ENCODE measurements around the gene PRR13. TPM values are rescaled to one million over a fixed set of nuclear protein-coding genes. Genes with fewer than 3 reads are reported as not detected.

The PRR13 gene
- total and polyA plus RNA-seq, 2 donors (not counting 3 experiments of a cell fraction or from before 2014, with no cell fraction given), result 68.9 to 139 TPM

DNA sequence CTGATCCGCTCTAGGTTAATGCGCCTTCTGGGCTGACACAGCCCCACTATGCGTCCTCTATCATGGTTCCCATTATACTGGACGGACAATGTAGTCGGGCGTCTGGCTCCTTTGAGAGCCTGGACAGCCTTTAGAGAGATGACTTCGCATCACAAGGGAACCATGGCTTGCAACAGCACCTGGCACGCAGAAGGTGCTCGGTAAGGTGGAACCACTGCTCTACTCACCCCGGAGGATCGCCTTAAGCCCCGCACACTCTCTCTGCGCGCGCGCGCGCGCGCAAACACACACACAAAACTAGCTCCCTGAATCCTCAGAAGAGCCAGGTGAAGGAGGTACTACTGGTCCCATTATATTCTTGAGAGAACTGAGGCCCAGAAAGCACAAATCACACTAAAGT is 50.7 kb downstream of the PRR13 start:
- H3K79me2 ChIP-seq (ENCODE audit: control insufficient read depth, insufficient read depth, low read length), result no peaks in the 10 kb centered on the region
- POLR2A ChIA-PET, result interaction anchor here (1.2 kb wide), 1 partner anchor 13 kb away, joined by 6 read pairs; no protein-coding TSS in a partner anchor

More for the DNA sequence above, 50.7 kb downstream of the PRR13 start:
- Histone ChIP-seq H2AFZ (ENCODE audit: low read depth, low read length) (peak overlapping the region; percentile 3), H3K9ac (replicated peaks; ENCODE audit: extremely low read depth, insufficient read depth, low read length) (peak overlapping the region; percentile 5), H4K20me1 (replicated peaks; ENCODE audit: control insufficient read depth, extremely low read depth, insufficient read depth, low read length) (no peaks in the 10 kb centered on the region), H3K9me1 (replicated peaks; ENCODE audit: control insufficient read depth, extremely low read depth, insufficient read depth, low read length) (no peaks in the 10 kb centered on the region), H3K27ac (ENCODE audit: insufficient read depth, low read depth, low read length) (no peak overlapping the region), H3K27me3 (ENCODE audit: control insufficient read depth in 2 of 2, insufficient read depth in 2 of 2, low read length in 2 of 2) (no peaks in the 10 kb centered on the region), H3K4me3 (replicated peaks in 1 of 3; ENCODE audit: insufficient read depth in 1 of 3, low read depth in 1 of 3, low read length in 3 of 3) (peak overlapping the region in 2 of 3 experiments; percentile 7 to 61), H3K36me3 (ENCODE audit: control insufficient read depth in 2 of 2, extremely low read depth in 1 of 2, insufficient read depth in 2 of 2, low read length in 2 of 2) (peaks cover 0 to 4% of the 10 kb centered on the region in 2 experiments), H3K4me2 (ENCODE audit: insufficient read depth, low read length) (peak overlapping the region; percentile 55), H3K4me1 (ENCODE audit: control insufficient read depth, extremely low read depth, insufficient read depth, low read length) (peaks cover 11% of the 10 kb centered on the region), H3K9me3 (replicated peaks; ENCODE audit: control insufficient read depth, insufficient read depth, low read length) (no peaks in the 10 kb centered on the region)
- DNase-seq (ENCODE audit: low read depth, low spot score), result no peak
- CTCF ChIA-PET, result interaction anchor here (0.9 to 1.3 kb wide), 4 partner anchors 9 to 15 kb away, joined by 3 to 6 read pairs (median 4); partner anchors contain the start of gene TARBP2
- dilution Hi-C loops (cut with MboI; ENCODE audit: extremely low pct_ligation_motif_present, low sequenced_read_pairs) (no loop called here), intact Hi-C loops (cut with micrococcal nuclease) (no loop called here)
- no peak for FAIRE-seq
- TF ChIP-seq EZH2 (IDR thresholded peaks at IDR 0.05; ENCODE audit: borderline replicate concordance, low read depth, low read length, severe bottlenecking) (no peak), FOS (IDR thresholded peaks at IDR 0.05; ENCODE audit: borderline replicate concordance, insufficient read depth, low read length) (no peak), JUN (IDR thresholded peaks at IDR 0.05; ENCODE audit: borderline replicate concordance, insufficient read depth, insufficient read length, low read depth) (no peak), POLR2AphosphoS5 (IDR thresholded peaks at IDR 0.05; ENCODE audit: insufficient read depth, low read depth, low read length) (no peak), GATA2 (IDR thresholded peaks at IDR 0.05; ENCODE audit: insufficient read depth, insufficient read length, low read depth, low read length) (no peak), POLR2A (IDR thresholded peaks at IDR 0.05; ENCODE audit: low read depth, low read length) (no peak), MYC (IDR thresholded peaks at IDR 0.05; ENCODE audit: low read depth, low read length) (no peak)
- TF ChIP-seq, protein P1, sequence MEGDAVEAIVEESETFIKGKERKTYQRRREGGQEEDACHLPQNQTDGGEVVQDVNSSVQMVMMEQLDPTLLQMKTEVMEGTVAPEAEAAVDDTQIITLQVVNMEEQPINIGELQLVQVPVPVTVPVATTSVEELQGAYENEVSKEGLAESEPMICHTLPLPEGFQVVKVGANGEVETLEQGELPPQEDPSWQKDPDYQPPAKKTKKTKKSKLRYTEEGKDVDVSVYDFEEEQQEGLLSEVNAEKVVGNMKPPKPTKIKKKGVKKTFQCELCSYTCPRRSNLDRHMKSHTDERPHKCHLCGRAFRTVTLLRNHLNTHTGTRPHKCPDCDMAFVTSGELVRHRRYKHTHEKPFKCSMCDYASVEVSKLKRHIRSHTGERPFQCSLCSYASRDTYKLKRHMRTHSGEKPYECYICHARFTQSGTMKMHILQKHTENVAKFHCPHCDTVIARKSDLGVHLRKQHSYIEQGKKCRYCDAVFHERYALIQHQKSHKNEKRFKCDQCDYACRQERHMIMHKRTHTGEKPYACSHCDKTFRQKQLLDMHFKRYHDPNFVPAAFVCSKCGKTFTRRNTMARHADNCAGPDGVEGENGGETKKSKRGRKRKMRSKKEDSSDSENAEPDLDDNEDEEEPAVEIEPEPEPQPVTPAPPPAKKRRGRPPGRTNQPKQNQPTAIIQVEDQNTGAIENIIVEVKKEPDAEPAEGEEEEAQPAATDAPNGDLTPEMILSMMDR (IDR thresholded peaks at IDR 0.05; ENCODE audit: extremely low read depth in 1 of 2, insufficient read depth in 1 of 2, low read depth in 1 of 2, low read length in 2 of 2), result no peak
- TF ChIP-seq, protein P2, sequence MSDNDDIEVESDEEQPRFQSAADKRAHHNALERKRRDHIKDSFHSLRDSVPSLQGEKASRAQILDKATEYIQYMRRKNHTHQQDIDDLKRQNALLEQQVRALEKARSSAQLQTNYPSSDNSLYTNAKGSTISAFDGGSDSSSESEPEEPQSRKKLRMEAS (IDR thresholded peaks at IDR 0.05; ENCODE audit: insufficient read depth, insufficient read length), result no peak
- TSS peak; percentile 46 for BruUV-seq (replicated peaks)
